ENCODE data around the gene ANKRD26. TPM values are rescaled to one million over a fixed set of nuclear protein-coding genes. Genes with fewer than 3 reads are reported as not detected.
A peak's percentile ranks its signal among the peaks of the same experiment; 100 is the strongest.

The ANKRD26 gene
- total RNA-seq (ENCODE audit: low replicate concordance), result 16.8 and 22.7 TPM in 2 replicates

- Histone ChIP-seq H3K4me2 (peak within 1 kb of the TSS; percentile 93), H3F3A (ENCODE audit: low read depth) (peaks cover 12% of the 10 kb centered on the region), H3K27me3 (no peaks in the 10 kb centered on the region), H4K20me1 (ENCODE audit: low read depth) (peaks cover 3% of the 10 kb centered on the region), H3K9ac (peak within 1 kb of the TSS; percentile 72), H3K27ac (peak within 1 kb of the TSS; percentile 66), H2AFZ (replicated peaks) (peak within 1 kb of the TSS; percentile 84), H3K36me3 (no peaks in the 10 kb centered on the region), H3K4me1 (no peaks in the 10 kb centered on the region), H3K9me3 (ENCODE audit: low read depth) (no peaks in the 10 kb centered on the region), H3K79me2 (ENCODE audit: low read depth) (peaks cover 31% of the 10 kb centered on the region), H3K4me3 (peak within 1 kb of the TSS; percentile 69)
- peaks cover 3% of the 10 kb centered on the region for H3K36me3 Mint-ChIP-seq
- H3K27ac Mint-ChIP-seq, result peak within 1 kb of the TSS; percentile 98
- H3K27me3 Mint-ChIP-seq (ENCODE audit: insufficient read depth, low read depth), result peaks cover 7% of the 10 kb centered on the region
- TF ChIP-seq CTCF (IDR thresholded peaks at IDR 0.05) (peak; percentile 9), EZH2 (IDR thresholded peaks at IDR 0.05) (no peak), EZH2phosphoT487 (IDR thresholded peaks at IDR 0.05) (no peak)
- DNase-seq (ENCODE audit: low spot score), result peak; percentile 100
- peaks cover 17% of the 10 kb centered on the region for H3K4me1 Mint-ChIP-seq
- no peaks in the 10 kb centered on the region for H3K9me3 Mint-ChIP-seq
- peak within 1 kb of the TSS; percentile 96 for H3K4me3 Mint-ChIP-seq
Observed at GRCh38 chr10:27099916-27100812, at the start of gene ANKRD26. ANKRD26 (minus strand) TSS chr10:27100494; CDS start chr10:27100326, 168 bp downstream.

DNA sequence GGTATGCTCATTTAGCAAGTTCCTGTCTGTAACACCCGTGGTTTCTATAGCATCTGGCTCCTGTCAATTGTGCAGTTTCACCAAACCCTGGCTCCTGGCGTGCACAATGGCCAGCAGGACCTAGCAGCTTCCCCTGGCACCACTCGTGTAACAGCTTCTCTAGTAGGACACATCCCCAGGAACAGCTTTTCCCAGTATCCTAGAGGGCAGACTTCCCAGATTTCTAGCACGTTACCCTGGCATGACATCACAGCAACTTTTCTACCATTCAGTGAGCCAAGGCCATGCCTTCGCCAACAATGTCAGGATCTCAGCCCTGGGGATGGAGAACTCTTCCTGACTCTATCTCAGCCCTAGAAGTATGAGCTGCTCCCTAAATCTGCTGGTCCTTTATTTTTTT lies 47.4 kb upstream of the ANKRD26 start:
- H3K36me3 Mint-ChIP-seq, result peaks cover 36% of the 10 kb centered on the region
- Histone ChIP-seq H3K4me2 (no peak overlapping the region), H3K36me3 (peaks cover 15% of the 10 kb centered on the region), H3K4me3 (no peak overlapping the region), H3K9me3 (ENCODE audit: low read depth) (no peaks in the 10 kb centered on the region), H3K4me1 (peaks cover 27% of the 10 kb centered on the region), H3K27me3 (no peaks in the 10 kb centered on the region), H3K9ac (no peak overlapping the region), H3F3A (ENCODE audit: low read depth) (peaks cover 14% of the 10 kb centered on the region), H2AFZ (replicated peaks) (no peak overlapping the region), H3K79me2 (ENCODE audit: low read depth) (peaks cover 100% of the 10 kb centered on the region), H3K27ac (peak overlapping the region; percentile 82), H4K20me1 (ENCODE audit: low read depth) (peaks cover 32% of the 10 kb centered on the region)
- H3K27me3 Mint-ChIP-seq (ENCODE audit: insufficient read depth, low read depth), result no peaks in the 10 kb centered on the region
- no peak for TF ChIP-seq CTCF (IDR thresholded peaks at IDR 0.05)
- no peak for TF ChIP-seq EZH2phosphoT487 (IDR thresholded peaks at IDR 0.05)
- TF ChIP-seq EZH2 (IDR thresholded peaks at IDR 0.05), result no peak
- H3K27ac Mint-ChIP-seq, result no peak overlapping the region
- DNase-seq (ENCODE audit: low spot score), result no peak
- peaks cover 23% of the 10 kb centered on the region for H3K4me1 Mint-ChIP-seq
- H3K9me3 Mint-ChIP-seq, result no peaks in the 10 kb centered on the region
- no peak overlapping the region for H3K4me3 Mint-ChIP-seq

DNA sequence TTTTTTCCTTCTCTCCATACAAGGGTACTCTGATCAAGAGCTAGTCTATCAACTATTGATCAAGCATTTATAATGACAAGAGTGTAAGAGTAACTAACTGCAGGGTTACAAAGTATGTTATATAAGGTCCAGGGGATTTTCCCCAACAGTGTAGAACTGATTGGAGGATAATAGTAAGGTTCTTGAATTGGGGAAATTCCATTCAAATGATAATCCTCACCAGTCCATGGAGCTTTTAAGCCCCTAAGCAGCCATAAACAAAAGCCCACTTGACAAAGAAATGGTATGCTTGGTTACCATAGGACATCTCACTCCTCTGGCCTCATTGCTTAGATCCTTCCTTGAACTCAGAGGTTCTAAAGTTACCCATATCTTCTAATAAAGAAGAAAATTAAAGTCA lies 45.6 kb upstream of the ANKRD26 start:
- H3F3A ChIP-seq (ENCODE audit: low read depth), result peaks cover 14% of the 10 kb centered on the region
- peak overlapping the region; percentile 86 for H3K27ac Mint-ChIP-seq
- H3K27me3 ChIP-seq, result no peaks in the 10 kb centered on the region
- DNase-seq (ENCODE audit: low spot score), result peak; percentile 80
- H3K36me3 ChIP-seq, result peaks cover 15% of the 10 kb centered on the region
- H3K4me1 ChIP-seq, result peaks cover 19% of the 10 kb centered on the region
- H2AFZ ChIP-seq (replicated peaks), result no peak overlapping the region
- H3K9me3 Mint-ChIP-seq, result no peaks in the 10 kb centered on the region
- peaks cover 93% of the 10 kb centered on the region for H3K79me2 ChIP-seq (ENCODE audit: low read depth)
- peak overlapping the region; percentile 27 for H3K4me3 ChIP-seq
- H4K20me1 ChIP-seq (ENCODE audit: low read depth), result peaks cover 26% of the 10 kb centered on the region
- H3K9ac ChIP-seq, result no peak overlapping the region
- H3K36me3 Mint-ChIP-seq, result peaks cover 40% of the 10 kb centered on the region
- H3K27me3 Mint-ChIP-seq (ENCODE audit: insufficient read depth, low read depth), result no peaks in the 10 kb centered on the region
- peaks cover 15% of the 10 kb centered on the region for H3K4me1 Mint-ChIP-seq
- peak overlapping the region; percentile 70 for H3K4me2 ChIP-seq
- no peak overlapping the region for H3K4me3 Mint-ChIP-seq
- peak overlapping the region; percentile 82 for H3K27ac ChIP-seq
- TF ChIP-seq CTCF (IDR thresholded peaks at IDR 0.05), result no peak
- no peak for TF ChIP-seq EZH2phosphoT487 (IDR thresholded peaks at IDR 0.05)
- no peak for TF ChIP-seq EZH2 (IDR thresholded peaks at IDR 0.05)
- H3K9me3 ChIP-seq (ENCODE audit: low read depth), result no peaks in the 10 kb centered on the region

Data from neural progenitor cell (in vitro differentiated cells).